GM12873 (cell line): ENCODE data around the gene CENPC.

Experiments used
- TF ChIP-seq, protein P1 (sequence below): IDR thresholded peaks from 2 replicates; pipeline ENCODE4 v1.5.1; 2012; ENCODE audit warnings: low read depth, mild to moderate bottlenecking, moderate library complexity, low read length, control low read depth; ENCODE audit not compliant: insufficient read depth; ENCODE audit errors: missing control alignments

The CENPC gene

DNA sequence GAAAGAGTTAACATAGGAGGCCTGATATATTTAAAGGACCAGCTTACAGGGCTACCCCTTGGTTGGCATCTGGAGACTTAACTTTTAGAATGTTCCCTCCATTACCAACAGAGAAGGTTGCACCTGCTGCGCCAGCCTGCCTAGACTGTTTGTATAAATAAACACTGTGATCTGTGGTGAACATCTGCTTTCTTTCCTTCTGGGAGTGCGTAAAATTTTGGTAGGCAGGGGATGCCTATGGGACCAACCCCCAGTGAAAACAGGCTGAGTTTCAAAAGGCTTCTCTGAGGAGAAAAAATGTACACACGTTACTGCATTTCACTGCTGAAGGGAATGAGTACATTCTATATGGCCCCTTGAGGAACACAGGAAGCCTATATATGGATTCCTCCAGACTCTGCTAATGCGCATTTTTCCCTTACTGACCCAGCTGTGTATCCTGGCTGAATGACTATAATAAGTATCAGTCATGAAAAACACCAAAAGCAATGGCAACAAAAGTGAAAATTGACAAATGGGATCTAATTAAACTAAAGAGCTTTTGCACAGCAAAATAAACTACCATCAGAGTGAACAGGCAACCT, 13.8 kb downstream of the CENPC start:
- TF ChIP-seq, protein P1, sequence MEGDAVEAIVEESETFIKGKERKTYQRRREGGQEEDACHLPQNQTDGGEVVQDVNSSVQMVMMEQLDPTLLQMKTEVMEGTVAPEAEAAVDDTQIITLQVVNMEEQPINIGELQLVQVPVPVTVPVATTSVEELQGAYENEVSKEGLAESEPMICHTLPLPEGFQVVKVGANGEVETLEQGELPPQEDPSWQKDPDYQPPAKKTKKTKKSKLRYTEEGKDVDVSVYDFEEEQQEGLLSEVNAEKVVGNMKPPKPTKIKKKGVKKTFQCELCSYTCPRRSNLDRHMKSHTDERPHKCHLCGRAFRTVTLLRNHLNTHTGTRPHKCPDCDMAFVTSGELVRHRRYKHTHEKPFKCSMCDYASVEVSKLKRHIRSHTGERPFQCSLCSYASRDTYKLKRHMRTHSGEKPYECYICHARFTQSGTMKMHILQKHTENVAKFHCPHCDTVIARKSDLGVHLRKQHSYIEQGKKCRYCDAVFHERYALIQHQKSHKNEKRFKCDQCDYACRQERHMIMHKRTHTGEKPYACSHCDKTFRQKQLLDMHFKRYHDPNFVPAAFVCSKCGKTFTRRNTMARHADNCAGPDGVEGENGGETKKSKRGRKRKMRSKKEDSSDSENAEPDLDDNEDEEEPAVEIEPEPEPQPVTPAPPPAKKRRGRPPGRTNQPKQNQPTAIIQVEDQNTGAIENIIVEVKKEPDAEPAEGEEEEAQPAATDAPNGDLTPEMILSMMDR = no peak

DNA sequence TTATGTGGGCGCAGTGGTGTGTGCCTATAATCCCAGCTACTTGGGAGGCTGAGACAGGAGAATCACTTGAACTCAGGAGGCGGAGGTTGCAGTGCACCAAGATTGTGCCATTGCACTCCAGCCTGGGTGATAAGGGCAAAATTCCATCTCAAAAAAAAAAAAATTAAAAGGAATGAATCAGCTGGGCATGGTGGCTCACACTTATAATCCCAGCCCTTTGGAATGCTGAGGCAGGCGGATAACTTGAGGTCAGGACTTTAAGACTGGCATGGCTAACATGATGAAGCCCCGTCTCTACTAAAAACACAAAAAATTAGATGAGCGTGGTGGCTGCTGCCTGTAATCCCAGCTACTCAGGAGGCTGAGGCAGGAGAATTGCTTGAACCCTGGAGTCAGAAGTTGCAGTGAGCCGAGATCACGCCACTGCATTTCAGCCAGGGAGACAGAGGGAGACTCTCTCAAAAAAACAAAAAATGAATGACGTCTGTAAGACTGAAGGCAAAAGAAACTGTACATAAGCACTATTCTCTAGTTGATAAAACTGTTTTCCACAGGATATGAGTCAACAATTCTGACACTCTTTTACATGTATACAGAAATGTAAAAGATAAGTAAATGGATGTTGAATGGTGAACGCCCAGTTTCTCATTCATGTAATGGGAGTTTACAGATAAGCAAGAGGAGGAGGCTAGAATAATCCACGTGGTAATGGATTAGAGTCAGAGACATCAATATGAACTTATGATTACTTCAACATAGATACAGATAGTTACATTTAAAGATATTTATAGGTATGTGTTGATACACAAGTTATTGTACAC, 22.2 kb downstream of the CENPC start:
- TF ChIP-seq, protein P1 = no peak

DNA sequence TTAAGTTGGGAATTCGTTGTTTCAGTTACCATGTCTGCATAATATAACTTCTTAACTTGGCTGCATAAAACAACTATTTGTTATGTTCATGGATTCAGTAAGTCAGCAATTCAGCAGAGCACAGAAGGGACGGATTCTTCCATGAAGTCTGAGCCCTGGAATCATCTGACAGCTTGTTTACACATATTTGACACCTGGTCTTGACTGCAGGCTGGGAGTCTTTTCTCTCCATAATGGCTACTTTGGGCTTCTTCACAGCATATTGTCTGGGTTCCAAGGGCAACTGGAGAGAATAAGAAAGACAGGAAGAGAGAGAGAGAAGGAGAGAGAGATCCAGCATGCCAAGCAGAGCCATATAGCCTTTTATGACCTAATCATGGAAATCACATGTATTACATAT, 23.1 kb downstream of the CENPC start:
- TF ChIP-seq, protein P1 = no peak

DNA sequence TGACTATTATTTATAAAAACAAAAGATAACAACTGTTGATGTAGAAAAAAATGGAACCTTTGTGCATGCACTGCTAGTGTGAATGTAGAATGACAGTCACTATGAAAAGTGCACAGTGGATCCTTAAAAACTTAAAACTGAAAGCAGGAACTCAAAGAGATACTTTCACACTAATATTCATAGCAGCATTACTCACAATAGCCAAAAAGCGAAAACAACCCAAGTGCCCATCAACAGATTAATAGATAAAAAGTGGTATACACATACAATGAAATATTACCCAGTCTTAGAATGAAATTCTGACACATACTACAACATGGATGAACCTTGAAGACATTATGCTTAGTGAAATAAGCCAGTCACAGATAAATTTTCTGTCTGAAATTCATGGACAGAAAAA, 23.8 kb downstream of the CENPC start:
- TF ChIP-seq, protein P1 = no peak

DNA sequence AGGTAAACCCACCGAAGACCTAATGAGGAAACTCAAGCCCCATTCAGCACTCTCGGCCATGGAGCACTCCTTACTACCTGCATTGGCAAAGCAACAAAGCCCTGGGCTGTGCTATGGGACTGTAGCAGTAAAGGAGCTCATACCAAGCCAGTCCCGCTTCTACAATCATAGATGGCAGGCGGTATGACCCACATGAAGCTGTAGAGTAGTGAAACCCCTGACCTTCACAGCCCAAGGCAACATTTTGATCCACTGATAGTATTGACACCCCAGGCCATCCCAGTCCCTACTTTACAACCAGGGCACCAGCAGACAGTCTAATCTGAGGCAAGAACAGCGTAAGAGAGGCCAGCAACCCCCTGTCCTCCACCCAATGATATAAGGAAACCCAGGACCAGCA, 25.2 kb downstream of the CENPC start:
- TF ChIP-seq, protein P1 = no peak

DNA sequence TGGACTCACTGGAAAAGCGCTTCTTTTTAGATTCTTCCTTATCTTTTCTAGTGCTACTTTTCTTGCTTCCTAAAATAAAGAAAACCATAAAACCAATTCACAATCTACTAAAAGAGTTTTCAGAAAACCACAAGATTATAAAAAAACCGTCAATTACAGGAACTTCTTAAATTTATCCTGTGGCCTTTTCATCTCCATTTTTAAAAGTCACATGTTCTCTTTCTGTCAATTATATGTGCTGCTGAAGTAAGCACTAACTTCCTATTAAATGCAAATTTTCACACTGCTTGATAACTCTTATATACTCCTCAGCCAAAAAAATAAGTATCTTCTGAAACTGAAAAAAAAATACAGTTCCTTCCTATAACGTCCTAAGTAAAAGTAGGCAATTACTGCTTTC, 32.8 kb downstream of the CENPC start:
- TF ChIP-seq, protein P1 = no peak

DNA sequence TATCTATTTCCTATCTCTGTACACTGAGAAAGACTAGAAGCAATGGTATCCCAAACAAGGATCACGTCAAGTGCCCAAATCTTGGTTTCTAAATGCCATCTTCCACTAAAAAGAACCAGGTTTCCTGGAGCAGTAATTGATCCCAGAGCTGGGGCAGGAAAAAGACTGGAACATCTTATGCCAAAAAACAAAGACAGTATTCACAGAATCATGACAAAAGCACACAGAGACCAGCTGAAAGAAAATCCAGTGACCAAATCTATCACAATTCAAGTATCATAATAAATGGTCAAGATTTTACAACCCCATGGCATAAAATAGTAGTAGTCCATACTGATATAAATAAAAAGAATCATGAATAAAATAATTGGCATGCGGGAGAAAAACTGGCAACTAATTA, 44.9 kb downstream of the CENPC start:
- TF ChIP-seq, protein P1 = no peak
